HL-60 (cell line): ENCODE measurements around the gene REXO1.

Source experiments
- DNase-seq, 2 experiments: peaks; one replicate each; pipeline ENCODE4 v3.0.0-alpha.2; 2010 to 2020; ENCODE audit warnings: low read depth in 1 of 2, low spot score in 1 of 2
- H3K27ac ChIP-seq: fragments of 250-450 bp; sonication (Bioruptor Pico); replicated peaks from 2 replicates; pipeline ENCODE4 v1.5.1; 2020; ENCODE audit warnings: mild to moderate bottlenecking, moderate library complexity
- H3K27me3 ChIP-seq: fragments of 250-450 bp; sonication (Bioruptor Pico); 2 replicates; pipeline ENCODE4 v1.5.1; 2021; ENCODE audit warnings: mild to moderate bottlenecking, moderate library complexity; ENCODE audit not compliant: insufficient read depth, poor library complexity, severe bottlenecking
- H3K4me3 ChIP-seq: replicated peaks from 2 replicates; pipeline ENCODE4 v1.5.1; 2011; ENCODE audit warnings: mild to moderate bottlenecking, control low read depth, low read length; ENCODE audit not compliant: insufficient read depth
- CTCF ChIP-seq: IDR thresholded peaks from one replicate; pipeline ENCODE4 v1.5.1; 2011; ENCODE audit warnings: low read length, control low read depth, inconsistent platforms; ENCODE audit not compliant: insufficient read depth
- GABPA ChIP-seq: IDR thresholded peaks from 2 replicates; pipeline ENCODE4 v1.6.1; 2012; ENCODE audit warnings: low read depth
- POLR2AphosphoS5 ChIP-seq: IDR thresholded peaks from 2 replicates; pipeline ENCODE4 v1.6.1; 2012; ENCODE audit warnings: low read depth
- REST ChIP-seq: IDR thresholded peaks from 2 replicates; pipeline ENCODE4 v1.6.1; 2012; ENCODE audit warnings: low read depth; ENCODE audit not compliant: insufficient replicate concordance
- SPI1 ChIP-seq: IDR thresholded peaks from 2 replicates; pipeline ENCODE4 v1.6.1; 2012; ENCODE audit warnings: low read depth, mild to moderate bottlenecking, borderline replicate concordance

The REXO1 gene

DNA sequence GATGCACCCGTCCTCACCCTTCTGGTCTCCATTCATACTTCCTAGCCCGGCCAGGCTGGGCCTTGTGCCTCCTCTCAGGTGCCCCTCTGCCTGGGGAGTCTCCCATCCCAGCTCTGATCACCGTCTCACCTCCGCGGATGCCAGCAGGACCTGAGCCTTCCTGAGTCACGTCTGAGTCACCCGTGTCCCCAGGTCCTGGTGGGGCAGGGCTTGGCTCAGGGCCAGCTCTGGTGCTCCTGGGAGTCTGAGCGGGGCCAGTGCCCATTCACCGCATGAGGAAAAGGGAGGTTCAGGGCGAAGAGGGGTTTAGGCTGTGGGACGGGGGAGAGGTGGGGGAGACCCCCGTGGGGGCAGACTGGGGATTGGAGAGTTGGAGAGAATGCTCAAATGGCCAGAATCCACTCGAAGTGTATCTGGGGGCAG, 36.8 kb downstream of the REXO1 start:
- TF ChIP-seq REST, result no peak
- no peak for TF ChIP-seq POLR2AphosphoS5
- TF ChIP-seq CTCF, result no peak
- no peak for TF ChIP-seq GABPA
- no peak for TF ChIP-seq SPI1
- peak; percentile 45 to 83 for DNase-seq
- Histone ChIP-seq H3K27me3 (no peaks in the 10 kb centered on the region), H3K27ac (peak overlapping the region; percentile 79), H3K4me3 (peak overlapping the region; percentile 67)

DNA sequence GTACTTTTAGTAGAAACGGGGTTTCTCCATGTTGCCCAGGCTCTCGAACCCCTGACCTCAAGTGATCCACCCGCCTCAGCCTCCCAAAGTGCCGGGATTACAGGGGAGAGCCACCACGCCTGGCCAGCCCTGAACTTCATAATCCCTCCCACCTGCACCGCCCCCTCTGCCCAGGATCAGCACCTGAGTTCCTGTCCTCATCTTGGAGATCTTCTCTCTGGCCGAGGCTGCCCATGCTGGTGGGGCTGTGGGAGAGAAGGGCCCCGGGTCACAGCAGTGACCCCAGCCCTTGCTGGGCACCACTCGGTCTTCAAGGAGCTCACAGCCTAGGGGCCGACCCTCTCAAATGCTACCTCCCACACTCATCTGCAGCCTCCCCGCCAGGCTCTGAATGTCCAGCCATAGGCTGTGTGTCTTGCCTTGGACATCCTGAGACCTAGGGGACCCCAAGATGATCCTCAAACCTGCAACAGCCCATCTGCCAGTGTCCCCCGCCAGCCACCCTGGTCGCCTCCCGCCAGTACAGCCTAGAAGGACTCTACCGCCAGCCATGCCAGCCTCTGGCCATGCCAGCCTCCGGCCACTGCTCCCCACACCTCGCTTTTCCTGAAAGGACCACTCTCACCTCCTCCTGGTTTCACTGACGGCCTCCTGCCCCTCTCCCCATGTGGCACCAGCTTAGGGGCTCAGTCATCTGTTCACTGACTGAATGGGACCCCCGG, 37.7 kb downstream of the REXO1 start:
- no peak for DNase-seq
- H3K27me3 ChIP-seq, result no peaks in the 10 kb centered on the region
- H3K4me3 ChIP-seq, result no peak overlapping the region
- TF ChIP-seq REST (no peak), GABPA (no peak), SPI1 (no peak), CTCF (no peak), POLR2AphosphoS5 (no peak)
- no peak overlapping the region for H3K27ac ChIP-seq

GRCh38 chr19:1809678-1810077, 38.6 kb downstream of the REXO1 start:
- no peak for TF ChIP-seq GABPA
- no peak for TF ChIP-seq SPI1
- no peak for TF ChIP-seq REST
- H3K27ac ChIP-seq, result no peak overlapping the region
- no peak overlapping the region for H3K4me3 ChIP-seq
- no peaks in the 10 kb centered on the region for H3K27me3 ChIP-seq
- no peak for DNase-seq

DNA sequence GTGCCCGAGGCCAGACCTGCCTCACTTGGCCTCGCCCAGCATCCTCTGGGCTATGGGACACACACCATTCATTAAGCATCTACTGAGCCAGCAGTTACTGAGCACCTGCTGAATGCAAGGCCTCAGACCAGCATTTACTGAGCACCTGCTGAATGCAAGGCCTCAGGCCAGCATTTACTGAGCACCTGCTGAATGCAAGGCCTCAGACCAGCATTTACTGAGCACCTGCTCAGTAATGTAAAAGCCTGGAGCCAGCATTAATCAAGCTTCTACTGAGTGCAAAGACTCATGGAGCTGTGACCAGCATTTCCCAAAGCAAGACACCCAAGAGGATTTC, 39.9 kb downstream of the REXO1 start:
- TF ChIP-seq REST, result no peak
- no peak for TF ChIP-seq SPI1
- TF ChIP-seq CTCF, result no peak
- no peak for TF ChIP-seq POLR2AphosphoS5
- TF ChIP-seq GABPA, result no peak
- no peak overlapping the region for H3K4me3 ChIP-seq

More for the DNA sequence above, 39.9 kb downstream of the REXO1 start:
- no peak overlapping the region for H3K27ac ChIP-seq
- H3K27me3 ChIP-seq, result no peaks in the 10 kb centered on the region
- DNase-seq, result no peak
